ENCODE results near the gene TMEM186. TPM values are rescaled to one million over a fixed set of nuclear protein-coding genes. Genes with fewer than 3 reads are reported as not detected.

Gene TMEM186
- total and polyA plus RNA-seq, 2 donors (not counting 1 experiment from before 2014, with no cell fraction given), result 6.8 to 8.6 TPM

GRCh38 chr16:8798535-8799157, 1.2 kb upstream of the TMEM186 start:
- Histone ChIP-seq H3K79me2 (ENCODE audit: control insufficient read depth, insufficient read depth, low read length) (peaks cover 68% of the 10 kb centered on the region), H3K27ac (ENCODE audit: insufficient read depth, low read length) (peak overlapping the region; percentile 99), H3K4me1 (ENCODE audit: control insufficient read depth, extremely low read depth, insufficient read depth, low read length) (peaks cover 4% of the 10 kb centered on the region)

GRCh38 chr16:8798174-8798527, 712 bp upstream of the TMEM186 start:
- Histone ChIP-seq H3K9me3 (ENCODE audit: control insufficient read depth, insufficient read depth, low read depth, low read length) (no peaks in the 10 kb centered on the region), H3K27me3 (ENCODE audit: control insufficient read depth, insufficient read depth, low read length) (no peaks in the 10 kb centered on the region), H3K36me3 (ENCODE audit: control insufficient read depth, insufficient read depth, low read length) (peaks cover 12% of the 10 kb centered on the region), H3K4me2 (ENCODE audit: extremely low read depth, insufficient read depth, low read length) (peak overlapping the region; percentile 93), H3K79me2 (ENCODE audit: control insufficient read depth, insufficient read depth, low read length) (peaks cover 66% of the 10 kb centered on the region), H2AFZ (ENCODE audit: low read length) (peak overlapping the region; percentile 52), H3K4me3 (replicated peaks in 1 of 4; ENCODE audit: control extremely low read depth in 1 of 4, insufficient read depth in 1 of 4, low read depth in 3 of 4, low read length in 4 of 4) (peak overlapping the region; percentile 93 to 100 (median 98)), H3K27ac (ENCODE audit: insufficient read depth, low read length) (peak overlapping the region; percentile 99), H3K4me1 (ENCODE audit: control insufficient read depth, extremely low read depth, insufficient read depth, low read length) (peaks cover 4% of the 10 kb centered on the region), H3K9ac (ENCODE audit: insufficient read depth, low read length) (peak overlapping the region; percentile 99), H4K20me1 (ENCODE audit: control insufficient read depth, extremely low read depth, insufficient read depth, low read length) (no peaks in the 10 kb centered on the region)
- no peak for TF ChIP-seq EZH2 (IDR thresholded peaks at IDR 0.05; ENCODE audit: low read length, missing control alignments)
- TF ChIP-seq CTCF (conservative IDR thresholded peaks at IDR 0.05 in 1 of 2, IDR thresholded peaks at IDR 0.05 in 1 of 2; ENCODE audit: low read depth in 1 of 2, low read length in 2 of 2), result no peak
- peak in 1 of 2 donors; percentile 31 for DNase-seq (ENCODE audit: low read depth in 2 of 2)

More at GRCh38 chr16:8798535-8799157, 1.2 kb upstream of the TMEM186 start:
- Histone ChIP-seq H3K9ac (ENCODE audit: insufficient read depth, low read length) (peak overlapping the region; percentile 99), H3K36me3 (ENCODE audit: control insufficient read depth, insufficient read depth, low read length) (peaks cover 14% of the 10 kb centered on the region), H3K4me3 (replicated peaks in 1 of 4; ENCODE audit: control extremely low read depth in 1 of 4, insufficient read depth in 1 of 4, low read depth in 3 of 4, low read length in 4 of 4) (peak overlapping the region; percentile 93 to 100 (median 98)), H2AFZ (ENCODE audit: low read length) (no peak overlapping the region), H3K9me3 (ENCODE audit: control insufficient read depth, insufficient read depth, low read depth, low read length) (no peaks in the 10 kb centered on the region), H3K4me2 (ENCODE audit: extremely low read depth, insufficient read depth, low read length) (peak overlapping the region; percentile 93), H4K20me1 (ENCODE audit: control insufficient read depth, extremely low read depth, insufficient read depth, low read length) (no peaks in the 10 kb centered on the region), H3K27me3 (ENCODE audit: control insufficient read depth, insufficient read depth, low read length) (no peaks in the 10 kb centered on the region)
- no peak for TF ChIP-seq CTCF (conservative IDR thresholded peaks at IDR 0.05 in 1 of 2, IDR thresholded peaks at IDR 0.05 in 1 of 2; ENCODE audit: low read depth in 1 of 2, low read length in 2 of 2)
- TF ChIP-seq EZH2 (IDR thresholded peaks at IDR 0.05; ENCODE audit: low read length, missing control alignments), result no peak
- DNase-seq (ENCODE audit: low read depth in 2 of 2), result peak in 1 of 2 donors; percentile 3

GRCh38 chr16:8796469-8797363, 723 bp downstream of the TMEM186 start:
- peak overlapping the region; percentile 99 for H3K27ac ChIP-seq (ENCODE audit: insufficient read depth, low read length)
- peak overlapping the region; percentile 100 for H3K4me2 ChIP-seq (ENCODE audit: extremely low read depth, insufficient read depth, low read length)
- H3K9ac ChIP-seq (ENCODE audit: insufficient read depth, low read length), result peak overlapping the region; percentile 99
- H3K36me3 ChIP-seq (ENCODE audit: control insufficient read depth, insufficient read depth, low read length), result peaks cover 4% of the 10 kb centered on the region
- TF ChIP-seq EZH2 (IDR thresholded peaks at IDR 0.05; ENCODE audit: low read length, missing control alignments) (no peak), CTCF (conservative IDR thresholded peaks at IDR 0.05 in 1 of 2, IDR thresholded peaks at IDR 0.05 in 1 of 2; ENCODE audit: low read depth in 1 of 2, low read length in 2 of 2) (no peak)
- no peaks in the 10 kb centered on the region for H4K20me1 ChIP-seq (ENCODE audit: control insufficient read depth, extremely low read depth, insufficient read depth, low read length)
- H3K79me2 ChIP-seq (ENCODE audit: control insufficient read depth, insufficient read depth, low read length), result peaks cover 57% of the 10 kb centered on the region
- no peak for DNase-seq (ENCODE audit: low read depth in 2 of 2)
- peak overlapping the region; percentile 83 for H2AFZ ChIP-seq (ENCODE audit: low read length)
- peak overlapping the region; percentile 93 to 100 (median 98) for H3K4me3 ChIP-seq (replicated peaks in 1 of 4; ENCODE audit: control extremely low read depth in 1 of 4, insufficient read depth in 1 of 4, low read depth in 3 of 4, low read length in 4 of 4)
- H3K27me3 ChIP-seq (ENCODE audit: control insufficient read depth, insufficient read depth, low read length), result no peaks in the 10 kb centered on the region
- no peaks in the 10 kb centered on the region for H3K9me3 ChIP-seq (ENCODE audit: control insufficient read depth, insufficient read depth, low read depth, low read length)
- peaks cover 4% of the 10 kb centered on the region for H3K4me1 ChIP-seq (ENCODE audit: control insufficient read depth, extremely low read depth, insufficient read depth, low read length)
